ENCODE measurements around the gene GSG1L.
"Not testable (repeated sequence)": the region's sequence is repeated elsewhere in the genome, so short reads cannot be mapped to it uniquely, and the experiment has no call there.

The GSG1L gene

GRCh38 chr16:27903046-27903655, 160.4 kb downstream of the GSG1L start:
- DNase-seq (ENCODE audit: low read depth) = no peak

- no peak for DNase-seq (ENCODE audit: low read depth)
These were observed 161.0 kb downstream of the GSG1L start for GRCh38 chr16:27902551-27902950.

GRCh38 chr16:27901956-27902355, 161.6 kb downstream of the GSG1L start:
- no peak for DNase-seq (ENCODE audit: low read depth)

- no peak for DNase-seq (ENCODE audit: low read depth)
These were observed 163.8 kb downstream of the GSG1L start for GRCh38 chr16:27899736-27900135.

GRCh38 chr16:27894386-27894785, 169.1 kb downstream of the GSG1L start:
- no peak for DNase-seq (ENCODE audit: low read depth)

GRCh38 chr16:27892879-27893278, 170.6 kb downstream of the GSG1L start:
- DNase-seq (ENCODE audit: low read depth) = no peak

- no peak for DNase-seq (ENCODE audit: low read depth)
These were observed 172.6 kb downstream of the GSG1L start for GRCh38 chr16:27890866-27891265.

GRCh38 chr16:27890006-27890405, 173.5 kb downstream of the GSG1L start:
- DNase-seq (ENCODE audit: low read depth) = no peak

GRCh38 chr16:27883576-27883975, 179.9 kb downstream of the GSG1L start:
- no peak for DNase-seq (ENCODE audit: low read depth)

GRCh38 chr16:27880287-27880686, 183.2 kb downstream of the GSG1L start:
- no peak for DNase-seq (ENCODE audit: low read depth)

- no peak for DNase-seq (ENCODE audit: low read depth)
These were observed 183.8 kb downstream of the GSG1L start for GRCh38 chr16:27879601-27880247.

GRCh38 chr16:27872627-27873026, 190.9 kb downstream of the GSG1L start:
- DNase-seq (ENCODE audit: low read depth) = not testable (repeated sequence)

- DNase-seq (ENCODE audit: low read depth) = no peak
These were observed 193.3 kb downstream of the GSG1L start for GRCh38 chr16:27870116-27870798.

- no peak for DNase-seq (ENCODE audit: low read depth)
These were observed 194.1 kb downstream of the GSG1L start for GRCh38 chr16:27869411-27869810.

- DNase-seq (ENCODE audit: low read depth) = no peak
These were observed 195.3 kb downstream of the GSG1L start for GRCh38 chr16:27868180-27868579.

- peak; percentile 11 for DNase-seq (ENCODE audit: low read depth)
These were observed 196.1 kb downstream of the GSG1L start for GRCh38 chr16:27867122-27868110.

- DNase-seq (ENCODE audit: low read depth) = no peak
These were observed 200.1 kb downstream of the GSG1L start for GRCh38 chr16:27863377-27863776.

GRCh38 chr16:27862953-27863352, 200.6 kb downstream of the GSG1L start:
- no peak for DNase-seq (ENCODE audit: low read depth)

- DNase-seq (ENCODE audit: low read depth) = no peak
These were observed 203.4 kb downstream of the GSG1L start for GRCh38 chr16:27860091-27860490.

GRCh38 chr16:27859020-27859419, 204.5 kb downstream of the GSG1L start:
- no peak for DNase-seq (ENCODE audit: low read depth)

- DNase-seq (ENCODE audit: low read depth) = no peak
These were observed 209.9 kb downstream of the GSG1L start for GRCh38 chr16:27853651-27854050.

- DNase-seq (ENCODE audit: low read depth) = no peak
These were observed 210.4 kb downstream of the GSG1L start for GRCh38 chr16:27853101-27853500.
